Skin of body (tissue), 2 donors: Measurements from ENCODE around the gene ZDHHC11B. TPM values are rescaled to one million over a fixed set of nuclear protein-coding genes. Genes with fewer than 3 reads are reported as not detected.
A peak's percentile ranks its signal among the peaks of the same experiment; 100 is the strongest.
"Not testable (repeated sequence)": the region's sequence is repeated elsewhere in the genome, so short reads cannot be mapped to it uniquely, and the experiment has no call there.

ENCODE experiments used
- DNase-seq: peaks from one replicate; lab custom pipeline; 2025; lab: John Stamatoyannopoulos, UW
- total RNA-seq: library from RNA; depleted of rRNA; stranded (reverse); fragments of >200 nt; gene quantifications from one replicate; pipeline ENCODE4 v1.2.3, GENCODE V29; 2014

ZDHHC11B gene
- 0.89 TPM for total RNA-seq

GRCh38 chr5:784428-785177 lies at the start of gene ZDHHC11B:
TSS of gene ZDHHC11B (minus strand) at chr5:784729. CDS start at chr5:766919, 17,810 bp downstream.
- peak; percentile 37 for DNase-seq

- DNase-seq = not testable (repeated sequence)
Observed at GRCh38 chr5:834013-834412, 49.5 kb upstream of the ZDHHC11B start.

- not testable (repeated sequence) for DNase-seq
Observed at GRCh38 chr5:828194-828593, 43.7 kb upstream of the ZDHHC11B start.

GRCh38 chr5:825544-825943 lies 41.0 kb upstream of the ZDHHC11B start:
- DNase-seq = not testable (repeated sequence)

- no peak for DNase-seq
Observed at GRCh38 chr5:821504-821903, 37.0 kb upstream of the ZDHHC11B start.

- DNase-seq = no peak
Observed at GRCh38 chr5:820245-820644, 35.7 kb upstream of the ZDHHC11B start.

- DNase-seq = no peak
Observed at GRCh38 chr5:819078-819477, 34.5 kb upstream of the ZDHHC11B start.

GRCh38 chr5:816176-816575 lies 31.6 kb upstream of the ZDHHC11B start:
- no peak for DNase-seq

- DNase-seq = no peak
Observed at GRCh38 chr5:815449-815848, 30.9 kb upstream of the ZDHHC11B start.

- DNase-seq = not testable (repeated sequence)
Observed at GRCh38 chr5:813575-813974, 29.0 kb upstream of the ZDHHC11B start.

GRCh38 chr5:811384-811783 lies 26.9 kb upstream of the ZDHHC11B start:
- not testable (repeated sequence) for DNase-seq

- DNase-seq = not testable (repeated sequence)
Observed at GRCh38 chr5:807719-808514, 23.4 kb upstream of the ZDHHC11B start.

- DNase-seq = no peak
Observed at GRCh38 chr5:801472-801871, 16.9 kb upstream of the ZDHHC11B start.

GRCh38 chr5:801055-801454 lies 16.5 kb upstream of the ZDHHC11B start:
- not testable (repeated sequence) for DNase-seq

- not testable (repeated sequence) for DNase-seq
Observed at GRCh38 chr5:798505-799138, 14.1 kb upstream of the ZDHHC11B start.

GRCh38 chr5:797986-798385 lies 13.5 kb upstream of the ZDHHC11B start:
- not testable (repeated sequence) for DNase-seq

- DNase-seq = not testable (repeated sequence)
Observed at GRCh38 chr5:795873-796272, 11.3 kb upstream of the ZDHHC11B start.

GRCh38 chr5:794948-795347 lies 10.4 kb upstream of the ZDHHC11B start:
- DNase-seq = not testable (repeated sequence)

- not testable (repeated sequence) for DNase-seq
Observed at GRCh38 chr5:788703-789102, 4.2 kb upstream of the ZDHHC11B start.

GRCh38 chr5:787857-788233 lies 3.3 kb upstream of the ZDHHC11B start:
- not testable (repeated sequence) for DNase-seq

- DNase-seq = not testable (repeated sequence)
Observed at GRCh38 chr5:787224-787856, 2.8 kb upstream of the ZDHHC11B start.
